Mesenchymal stem cell (in vitro differentiated cells and primary cell): ENCODE results near the gene CCDC178.

Experiments
- DNase-seq: peaks from one replicate; pipeline ENCODE4 v3.0.0-alpha.2; 2013
- H2AFZ ChIP-seq: one replicate; pipeline ENCODE4 v1.6.1; 2013; ENCODE audit warnings: low read depth, mild to moderate bottlenecking, control low read depth, inconsistent platforms, low read length, moderate library complexity
- H2AK5ac ChIP-seq: 2 replicates; pipeline ENCODE4 v1.6.1; 2013; ENCODE audit warnings: low read length, moderate library complexity, mild to moderate bottlenecking, inconsistent platforms; ENCODE audit not compliant: severe bottlenecking
- H2BK120ac ChIP-seq: one replicate; pipeline ENCODE4 v1.6.1; 2013; ENCODE audit warnings: low read depth, mild to moderate bottlenecking, inconsistent platforms, low read length, moderate library complexity
- H2BK12ac ChIP-seq, 2 experiments: one replicate each; pipeline ENCODE4 v1.6.1; 2013; ENCODE audit warnings: inconsistent platforms in 2 of 2, low read length in 2 of 2, mild to moderate bottlenecking in 2 of 2, moderate library complexity in 2 of 2, control low read depth in 1 of 2
- H2BK15ac ChIP-seq: one replicate; pipeline ENCODE4 v1.6.1; 2013; ENCODE audit warnings: mild to moderate bottlenecking, low read depth, inconsistent platforms; ENCODE audit not compliant: poor library complexity, severe bottlenecking
- H2BK5ac ChIP-seq: 2 replicates; pipeline ENCODE4 v1.6.1; 2013; ENCODE audit warnings: low read depth, mild to moderate bottlenecking, low read length, control low read depth, inconsistent platforms; ENCODE audit not compliant: poor library complexity, severe bottlenecking
- H3K14ac ChIP-seq, 2 experiments: one replicate each; pipeline ENCODE4 v1.6.1; 2013; ENCODE audit warnings: inconsistent platforms in 2 of 2, low read length in 2 of 2, control low read depth in 1 of 2, mild to moderate bottlenecking in 1 of 2, moderate library complexity in 1 of 2
- H3K18ac ChIP-seq, 2 experiments: one replicate each; pipeline ENCODE4 v1.6.1; 2013; ENCODE audit warnings: inconsistent platforms in 2 of 2, low read length in 2 of 2, control low read depth in 1 of 2, low read depth in 1 of 2, mild to moderate bottlenecking in 1 of 2
- H3K23ac ChIP-seq, 2 experiments: one replicate each; pipeline ENCODE4 v1.6.1; 2013; ENCODE audit warnings: inconsistent platforms in 2 of 2, low read length in 2 of 2, mild to moderate bottlenecking in 2 of 2, moderate library complexity in 2 of 2, control low read depth in 1 of 2
- H3K27ac ChIP-seq: 2 replicates; pipeline ENCODE4 v1.5.1; 2013; ENCODE audit warnings: mild to moderate bottlenecking, moderate library complexity, low read length, control low read depth, inconsistent platforms; ENCODE audit not compliant: poor library complexity, severe bottlenecking
- H3K27me3 ChIP-seq, 2 experiments: 2 replicates each; pipeline versions ENCODE4 v1.6.1 to v1.7.0; 2013; ENCODE audit warnings: low read length in 2 of 2, mild to moderate bottlenecking in 2 of 2, moderate library complexity in 2 of 2, control low read depth in 1 of 2, inconsistent platforms in 1 of 2; ENCODE audit not compliant: control insufficient read depth in 1 of 2, insufficient read depth in 1 of 2
- H3K36me3 ChIP-seq, 2 experiments: 2 replicates each; pipeline versions ENCODE4 v1.6.1 to v1.7.0; 2013; ENCODE audit warnings: low read length in 2 of 2, control low read depth in 1 of 2, inconsistent platforms in 1 of 2, low read depth in 1 of 2, mild to moderate bottlenecking in 1 of 2; ENCODE audit not compliant: insufficient read depth in 2 of 2, control insufficient read depth in 1 of 2
- H3K4ac ChIP-seq, 2 experiments: one replicate each; pipeline ENCODE4 v1.6.1; 2013; ENCODE audit warnings: inconsistent platforms in 2 of 2, low read length in 2 of 2, mild to moderate bottlenecking in 2 of 2, moderate library complexity in 2 of 2, control low read depth in 1 of 2, low read depth in 1 of 2
- H3K4me1 ChIP-seq: 2 replicates; pipeline ENCODE4 v1.6.1; 2013; ENCODE audit warnings: low read depth, low read length, control low read depth; ENCODE audit not compliant: control insufficient read depth, insufficient read depth
- H3K4me2 ChIP-seq: 2 replicates; pipeline ENCODE4 v1.6.1; 2013; ENCODE audit warnings: low read length, mild to moderate bottlenecking, inconsistent platforms; ENCODE audit not compliant: poor library complexity, severe bottlenecking
- H3K4me3 ChIP-seq, 2 experiments: 2 replicates each; pipeline versions ENCODE4 v1.5.1 to v1.7.0; 2013; ENCODE audit warnings: low read length in 2 of 2, mild to moderate bottlenecking in 2 of 2, control low read depth in 1 of 2, low read depth in 1 of 2; ENCODE audit not compliant: insufficient read depth in 1 of 2
- H3K79me1 ChIP-seq: replicated peaks from 2 replicates; pipeline ENCODE4 v1.6.1; 2013; ENCODE audit warnings: mild to moderate bottlenecking, control low read depth, low read length, inconsistent platforms; ENCODE audit not compliant: poor library complexity, severe bottlenecking
- H3K9ac ChIP-seq: 2 replicates; pipeline ENCODE4 v1.7.0; 2013; ENCODE audit warnings: mild to moderate bottlenecking, low read length, moderate library complexity
- H3K9me3 ChIP-seq: 2 replicates; pipeline ENCODE4 v1.7.0; 2013; ENCODE audit warnings: mild to moderate bottlenecking, low read length; ENCODE audit not compliant: control insufficient read depth
- H4K8ac ChIP-seq: one replicate; pipeline ENCODE4 v1.6.1; 2013; ENCODE audit warnings: inconsistent platforms, mild to moderate bottlenecking, low read length, moderate library complexity
- H4K91ac ChIP-seq: one replicate; pipeline ENCODE4 v1.6.1; 2013; ENCODE audit warnings: mild to moderate bottlenecking, low read length, inconsistent platforms
- WGBS: methylation state at CpG from one replicate; pipeline ENCODE4 v1.1.7; 2013; ENCODE audit warnings: mixed read lengths; 5-methylcytosine and 5-hydroxymethylcytosine counted together

Gene CCDC178

GRCh38 chr18:33062834-33063364 lies 377.6 kb downstream of the CCDC178 start:
- H2BK120ac ChIP-seq, result peak overlapping the region; percentile 3
- H2AK5ac ChIP-seq, result no peak overlapping the region
- H3K14ac ChIP-seq, result no peak overlapping the region
- no peak overlapping the region for H4K8ac ChIP-seq
- no peak overlapping the region for H2BK12ac ChIP-seq
- H3K27me3 ChIP-seq, result no peaks in the 10 kb centered on the region
- H2AFZ ChIP-seq, result no peak overlapping the region
- H3K4me3 ChIP-seq, result no peak overlapping the region
- H3K27ac ChIP-seq, result no peak overlapping the region
- H3K4me2 ChIP-seq, result no peak overlapping the region
- no peaks in the 10 kb centered on the region for H3K79me1 ChIP-seq
- no peak overlapping the region for H2BK5ac ChIP-seq
- no peak overlapping the region for H3K9ac ChIP-seq
- H3K4ac ChIP-seq, result peak overlapping the region in 1 of 2 experiments; percentile 5
- no peak overlapping the region for H4K91ac ChIP-seq
- H3K9me3 ChIP-seq, result no peaks in the 10 kb centered on the region
- peak overlapping the region; percentile 77 for H2BK15ac ChIP-seq
- WGBS, result 94% methylated on average over 6 of the region's 6 CpGs
- DNase-seq, result no peak
- H3K4me1 ChIP-seq, result no peaks in the 10 kb centered on the region
- H3K18ac ChIP-seq, result peak overlapping the region in 1 of 2 experiments; percentile 19
- no peak overlapping the region for H3K23ac ChIP-seq
- no peaks in the 10 kb centered on the region for H3K36me3 ChIP-seq

DNA sequence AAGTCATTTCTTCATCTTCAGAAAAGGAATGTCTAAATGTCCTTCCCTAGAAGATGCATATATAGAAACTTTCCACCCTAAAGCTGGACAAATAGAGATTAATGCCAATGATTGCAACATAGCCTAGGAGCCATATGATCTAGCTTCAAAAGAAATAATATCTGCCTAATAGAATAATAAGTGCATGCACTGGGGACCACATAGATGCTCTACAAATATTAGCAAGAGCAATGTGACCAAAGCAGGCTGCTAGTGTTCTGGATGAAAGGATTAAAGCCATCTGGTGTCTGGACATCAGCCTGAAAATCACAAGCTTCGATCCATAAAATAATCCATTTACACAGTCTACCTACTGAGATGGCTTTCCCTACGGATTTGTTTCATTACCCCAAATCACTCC lies 387.6 kb downstream of the CCDC178 start:
- Histone ChIP-seq H3K27me3 (no peaks in the 10 kb centered on the region), H3K9ac (no peak overlapping the region), H3K4me1 (no peaks in the 10 kb centered on the region), H4K91ac (no peak overlapping the region), H3K23ac (no peak overlapping the region), H3K4ac (no peak overlapping the region), H2BK120ac (no peak overlapping the region), H4K8ac (no peak overlapping the region), H2AFZ (no peak overlapping the region), H3K4me3 (no peak overlapping the region), H2AK5ac (no peak overlapping the region), H3K79me1 (no peaks in the 10 kb centered on the region), H2BK12ac (no peak overlapping the region), H3K4me2 (no peak overlapping the region), H3K36me3 (no peaks in the 10 kb centered on the region), H3K9me3 (no peaks in the 10 kb centered on the region), H3K14ac (no peak overlapping the region), H3K18ac (no peak overlapping the region), H2BK5ac (no peak overlapping the region), H3K27ac (no peak overlapping the region), H2BK15ac (no peak overlapping the region)
- no peak for DNase-seq
- WGBS, result 100% methylated on average over 1 of the region's 2 CpGs

DNA sequence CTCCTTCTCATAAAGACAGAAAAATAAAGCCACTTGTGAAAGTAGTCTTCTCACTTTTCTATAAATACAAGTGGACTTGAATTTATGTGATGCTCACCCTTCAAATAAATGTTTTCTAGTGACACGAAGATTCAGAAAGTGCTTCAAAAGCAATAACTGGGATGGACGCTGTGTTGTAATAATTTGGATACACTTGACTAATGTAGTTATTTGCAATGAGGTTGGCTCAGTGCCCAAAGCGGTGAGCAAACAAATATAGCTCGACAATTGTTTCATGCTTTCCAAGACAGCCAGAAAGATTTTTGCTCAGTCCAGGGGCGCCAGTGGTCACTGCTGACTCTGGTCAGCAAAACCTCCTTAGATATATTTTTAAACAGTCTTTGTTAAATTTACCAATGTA lies 389.1 kb downstream of the CCDC178 start:
- Histone ChIP-seq H3K4me3 (no peak overlapping the region), H2AK5ac (no peak overlapping the region), H3K14ac (no peak overlapping the region), H3K9ac (no peak overlapping the region), H2AFZ (no peak overlapping the region), H2BK12ac (no peak overlapping the region), H3K4ac (no peak overlapping the region), H3K9me3 (no peaks in the 10 kb centered on the region), H3K23ac (no peak overlapping the region), H3K4me1 (no peaks in the 10 kb centered on the region), H3K27ac (no peak overlapping the region), H3K79me1 (no peaks in the 10 kb centered on the region), H3K36me3 (no peaks in the 10 kb centered on the region), H4K8ac (no peak overlapping the region), H4K91ac (no peak overlapping the region), H3K27me3 (no peaks in the 10 kb centered on the region), H2BK15ac (no peak overlapping the region), H3K4me2 (no peak overlapping the region), H3K18ac (no peak overlapping the region), H2BK5ac (no peak overlapping the region), H2BK120ac (no peak overlapping the region)
- 74% methylated on average over 4 of the region's 5 CpGs for WGBS
- peak; percentile 70 for DNase-seq

- Histone ChIP-seq H3K23ac (no peak overlapping the region), H3K4ac (no peak overlapping the region), H3K27ac (no peak overlapping the region), H3K4me3 (no peak overlapping the region), H3K27me3 (no peaks in the 10 kb centered on the region), H4K8ac (no peak overlapping the region), H4K91ac (no peak overlapping the region), H2BK120ac (no peak overlapping the region), H3K36me3 (no peaks in the 10 kb centered on the region), H2BK12ac (no peak overlapping the region), H3K9me3 (peaks cover 26% of the 10 kb centered on the region), H2BK5ac (no peak overlapping the region), H2AFZ (no peak overlapping the region), H3K4me1 (no peaks in the 10 kb centered on the region), H3K79me1 (no peaks in the 10 kb centered on the region), H3K9ac (no peak overlapping the region), H2AK5ac (no peak overlapping the region), H3K4me2 (no peak overlapping the region), H3K18ac (no peak overlapping the region), H3K14ac (no peak overlapping the region), H2BK15ac (no peak overlapping the region)
- DNase-seq, result peak; percentile 2
Observed at GRCh38 chr18:33040213-33040612, 400.3 kb downstream of the CCDC178 start.
